Spinal cord (tissue), 10 donors: Measurements from ENCODE around the gene CUL5. TPM values are rescaled to one million over a fixed set of nuclear protein-coding genes. Genes with fewer than 3 reads are reported as not detected.

ENCODE experiments used
- DNase-seq, 6 donors: peaks; one replicate each; pipeline versions ENCODE4 v3.0.0 to v3.0.0-alpha.2; 2013 to 2015; ENCODE audit warnings: low spot score in 6 of 6, low read depth in 4 of 6
- H3K27ac ChIP-seq: one replicate; pipeline ENCODE4 v1.5.1; 2013; ENCODE audit warnings: low read depth, low read length, control low read depth
- H3K27me3 ChIP-seq: one replicate; pipeline ENCODE4 v1.6.1; 2013; ENCODE audit warnings: low read length; ENCODE audit not compliant: control insufficient read depth, insufficient read depth
- H3K36me3 ChIP-seq: one replicate; pipeline ENCODE4 v1.6.1; 2013; ENCODE audit warnings: low read length; ENCODE audit not compliant: control insufficient read depth, insufficient read depth
- H3K4me1 ChIP-seq: one replicate; pipeline ENCODE4 v1.6.1; 2013; ENCODE audit warnings: low read length; ENCODE audit not compliant: control insufficient read depth, insufficient read depth
- H3K4me3 ChIP-seq: one replicate; pipeline ENCODE4 v1.5.1; 2013; ENCODE audit warnings: low read depth, low read length, control low read depth
- H3K9me3 ChIP-seq: one replicate; pipeline ENCODE4 v1.6.1; 2013; ENCODE audit warnings: low read length; ENCODE audit not compliant: control insufficient read depth, insufficient read depth
- WGBS: methylation state at CpG from one replicate; pipeline ENCODE4 v1.1.5; 2013; ENCODE audit warnings: missing lambda C conversion rate; ENCODE audit not compliant: insufficient coverage; 5-methylcytosine and 5-hydroxymethylcytosine counted together
- long read RNA-seq, 4 donors: transcript quantifications; one replicate each; lab custom pipeline, GENCODE V29; 2026
- polyA plus RNA-seq, 2 donors: library from polyadenylated mRNA; unstranded; fragments of 120-200 nt; gene quantifications; one replicate each; pipeline ENCODE4 v1.2.1, GENCODE V29; 2013; ENCODE audit not compliant: insufficient read length in 2 of 2
- total RNA-seq, 2 donors: library from RNA; depleted of rRNA in 1 of 2; stranded (reverse); fragments of 120-200 nt in 1 of 2; fragments of >200 nt in 1 of 2; gene quantifications; one replicate each; pipeline versions ENCODE4 v1.2.3 to v1.2.4, GENCODE V29; 2013 to 2014
- donor health status: healthy.

Gene CUL5
- 10 to 100 TPM; 38.2 to 67.8 TPM for total RNA-seq
- polyA plus RNA-seq, result 10 to 100 TPM; 20.4 to 27.6 TPM
- long read RNA-seq, donor 1, full-length matches to known transcripts, result 5 of 72 reads
- long read RNA-seq, donor 1, partial matches to known transcripts, result 67 of 72 reads
- long read RNA-seq, donor 1, other reads (novel, unspliced or antisense), result 0 of 72 reads
- long read RNA-seq, donor 2, full-length matches to known transcripts, result 3 of 3 reads
- long read RNA-seq, donor 2, partial matches to known transcripts, result 0 of 3 reads
- long read RNA-seq, donor 2, other reads (novel, unspliced or antisense), result 0 of 3 reads
- long read RNA-seq, donor 3, partial matches to known transcripts, result 0 of 4 reads
- long read RNA-seq, donor 3, other reads (novel, unspliced or antisense), result 0 of 4 reads
- long read RNA-seq, donor 4, full-length matches to known transcripts, result 5 of 14 reads
- long read RNA-seq, donor 4, partial matches to known transcripts, result 9 of 14 reads
- long read RNA-seq, donor 4, other reads (novel, unspliced or antisense), result 0 of 14 reads

- Histone ChIP-seq H3K36me3 (no peaks in the 10 kb centered on the region), H3K9me3 (no peaks in the 10 kb centered on the region), H3K27me3 (no peaks in the 10 kb centered on the region), H3K4me3 (peak within 1 kb of the TSS; percentile 96), H3K4me1 (peaks cover 3% of the 10 kb centered on the region), H3K27ac (peak within 1 kb of the TSS; percentile 98)
- WGBS, result under 1% methylated on average over 72 of the region's 72 CpGs
- peak; percentile 86 to 98 (median 94) for DNase-seq
Measured at GRCh38 chr11:108008656-108009496, at the start of gene CUL5. Gene CUL5, plus strand, starts transcription at chr11:108008898. Its CDS starts 451 bp downstream, at chr11:108009349.

DNA sequence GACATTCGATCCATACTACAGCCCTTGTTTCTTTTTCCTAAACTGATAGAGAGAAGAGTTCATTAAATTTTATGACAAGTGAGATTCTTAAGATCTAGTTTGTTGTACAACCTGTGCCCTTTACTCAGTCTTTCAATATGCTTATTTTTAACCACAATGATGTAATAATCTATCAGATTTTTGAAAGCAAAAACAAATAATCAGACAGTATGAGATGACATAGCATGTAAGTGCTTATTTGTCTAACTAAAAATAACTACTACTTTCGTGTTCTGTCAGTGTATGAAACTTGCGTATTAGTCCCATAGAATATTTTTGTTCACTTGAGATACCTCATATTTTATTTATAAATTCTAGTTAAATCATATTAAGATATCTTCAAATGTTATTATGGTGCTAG lies 47.2 kb upstream of the CUL5 start:
- no peaks in the 10 kb centered on the region for H3K4me1 ChIP-seq
- DNase-seq, result no peak
- no peaks in the 10 kb centered on the region for H3K27me3 ChIP-seq
- H3K9me3 ChIP-seq, result no peaks in the 10 kb centered on the region
- no CpG with 5 or more reads among the region's 3 CpGs for WGBS
- no peaks in the 10 kb centered on the region for H3K36me3 ChIP-seq
- H3K4me3 ChIP-seq, result no peak overlapping the region
- H3K27ac ChIP-seq, result no peak overlapping the region

DNA sequence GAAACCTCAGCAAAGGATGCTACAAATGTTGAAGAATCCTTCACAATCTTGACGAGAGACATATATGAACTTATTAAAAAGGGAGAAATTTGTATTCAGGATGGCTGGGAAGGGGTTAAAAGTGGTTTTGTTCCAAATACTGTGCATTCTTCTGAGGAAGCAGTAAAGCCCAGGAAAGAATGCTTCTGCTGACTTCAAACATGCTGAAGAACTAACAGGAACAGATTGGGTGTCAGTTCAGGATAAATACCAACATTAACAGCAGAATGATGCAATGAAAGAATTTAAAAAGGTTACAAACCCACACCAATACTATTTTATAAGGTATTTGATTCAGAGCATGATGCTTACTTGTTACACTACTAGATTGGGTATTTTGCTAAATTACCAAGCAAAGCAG lies 46.5 kb upstream of the CUL5 start:
- Histone ChIP-seq H3K4me3 (no peak overlapping the region), H3K36me3 (no peaks in the 10 kb centered on the region), H3K27ac (no peak overlapping the region), H3K9me3 (no peaks in the 10 kb centered on the region), H3K27me3 (no peaks in the 10 kb centered on the region), H3K4me1 (no peaks in the 10 kb centered on the region)
- 100% methylated on average over 1 of the region's 1 CpG for WGBS
- DNase-seq, result no peak

GRCh38 chr11:107963091-107963490 lies 45.6 kb upstream of the CUL5 start:
- Histone ChIP-seq H3K9me3 (no peaks in the 10 kb centered on the region), H3K36me3 (no peaks in the 10 kb centered on the region), H3K27me3 (no peaks in the 10 kb centered on the region), H3K4me3 (no peak overlapping the region), H3K4me1 (no peaks in the 10 kb centered on the region), H3K27ac (no peak overlapping the region)
- 100% methylated on average over 4 of the region's 8 CpGs for WGBS
- no peak for DNase-seq

DNA sequence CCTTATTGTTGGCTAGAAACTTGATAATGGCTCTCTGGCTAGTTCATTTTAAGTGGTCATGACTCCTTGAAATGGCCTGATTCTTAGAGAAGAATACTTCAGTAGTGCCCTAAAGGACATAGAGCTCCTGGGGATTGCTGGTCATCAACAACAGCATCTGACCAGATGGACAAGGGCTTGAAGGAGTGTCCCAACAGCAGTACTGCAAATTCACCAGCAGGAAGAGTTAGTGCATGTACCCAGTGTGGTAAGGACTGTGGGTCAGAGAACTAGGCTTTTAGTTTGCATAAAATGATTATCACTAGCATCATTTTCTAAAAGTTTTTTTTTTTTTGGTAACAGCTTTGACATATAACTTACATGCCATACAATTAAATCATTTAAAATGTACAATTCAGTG lies 39.5 kb upstream of the CUL5 start:
- Histone ChIP-seq H3K9me3 (no peaks in the 10 kb centered on the region), H3K4me3 (no peak overlapping the region), H3K4me1 (no peaks in the 10 kb centered on the region), H3K27me3 (no peaks in the 10 kb centered on the region), H3K27ac (no peak overlapping the region), H3K36me3 (no peaks in the 10 kb centered on the region)
- DNase-seq, result no peak

DNA sequence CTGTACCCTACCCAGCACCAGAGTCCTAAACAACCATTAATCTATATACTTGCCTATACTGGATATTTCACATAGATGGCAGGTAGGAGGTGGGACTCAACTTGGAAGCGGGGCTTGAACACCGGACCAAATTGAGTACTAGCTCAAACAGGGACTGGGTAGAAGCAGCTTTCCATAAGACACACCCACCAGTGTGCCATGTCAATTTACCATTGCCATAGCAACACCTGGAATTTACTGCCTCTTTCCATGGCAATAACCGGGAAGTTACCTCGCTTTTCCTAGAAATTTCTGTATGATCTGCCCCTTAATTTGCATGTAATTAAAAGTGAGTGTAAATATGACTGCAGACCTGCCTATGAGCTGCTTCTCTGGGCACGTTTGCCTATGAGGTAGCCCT lies 38.6 kb upstream of the CUL5 start:
- DNase-seq, result no peak
- Histone ChIP-seq H3K27me3 (no peaks in the 10 kb centered on the region), H3K4me3 (no peak overlapping the region), H3K9me3 (no peaks in the 10 kb centered on the region), H3K4me1 (no peaks in the 10 kb centered on the region), H3K27ac (no peak overlapping the region), H3K36me3 (no peaks in the 10 kb centered on the region)
- WGBS, result 75% methylated on average over 4 of the region's 5 CpGs

- DNase-seq, result no peak
- H3K9me3 ChIP-seq, result no peaks in the 10 kb centered on the region
- no peaks in the 10 kb centered on the region for H3K27me3 ChIP-seq
- no peak overlapping the region for H3K4me3 ChIP-seq
- no peaks in the 10 kb centered on the region for H3K36me3 ChIP-seq
- H3K4me1 ChIP-seq, result no peaks in the 10 kb centered on the region
- WGBS, result no CpG with 5 or more reads among the region's 1 CpG
- H3K27ac ChIP-seq, result no peak overlapping the region
Measured at GRCh38 chr11:107973641-107974040, 35.1 kb upstream of the CUL5 start.

GRCh38 chr11:107988397-107989158 lies 20.1 kb upstream of the CUL5 start:
- Histone ChIP-seq H3K4me1 (no peaks in the 10 kb centered on the region), H3K4me3 (no peak overlapping the region), H3K27me3 (no peaks in the 10 kb centered on the region), H3K36me3 (no peaks in the 10 kb centered on the region), H3K9me3 (no peaks in the 10 kb centered on the region), H3K27ac (no peak overlapping the region)
- DNase-seq, result no peak
- no CpG with 5 or more reads among the region's 5 CpGs for WGBS

GRCh38 chr11:107991868-107992414 lies 16.8 kb upstream of the CUL5 start:
- no peaks in the 10 kb centered on the region for H3K27me3 ChIP-seq
- H3K4me3 ChIP-seq, result no peak overlapping the region
- WGBS, result 63% methylated on average over 3 of the region's 5 CpGs
- H3K27ac ChIP-seq, result no peak overlapping the region
- H3K4me1 ChIP-seq, result no peaks in the 10 kb centered on the region
- no peaks in the 10 kb centered on the region for H3K9me3 ChIP-seq
- no peaks in the 10 kb centered on the region for H3K36me3 ChIP-seq
- DNase-seq, result no peak
